PC-9 (cell line): Measurements from ENCODE around the gene CLIC5.

ENCODE experiments used
- EZH2 ChIP-seq: fragments of 200-600 bp; sonication (generic); IDR thresholded peaks from 2 replicates; pipeline ENCODE4 v1.8.0; 2017; ENCODE audit warnings: antibody characterized with exemption, low read depth
- TF ChIP-seq, protein P1 (sequence below): fragments of 200-600 bp; sonication (generic); conservative IDR thresholded peaks from 2 replicates; pipeline ENCODE4 v1.6.1; 2017; ENCODE audit warnings: mixed run types, antibody characterized with exemption, mild to moderate bottlenecking, moderate library complexity

DNA sequence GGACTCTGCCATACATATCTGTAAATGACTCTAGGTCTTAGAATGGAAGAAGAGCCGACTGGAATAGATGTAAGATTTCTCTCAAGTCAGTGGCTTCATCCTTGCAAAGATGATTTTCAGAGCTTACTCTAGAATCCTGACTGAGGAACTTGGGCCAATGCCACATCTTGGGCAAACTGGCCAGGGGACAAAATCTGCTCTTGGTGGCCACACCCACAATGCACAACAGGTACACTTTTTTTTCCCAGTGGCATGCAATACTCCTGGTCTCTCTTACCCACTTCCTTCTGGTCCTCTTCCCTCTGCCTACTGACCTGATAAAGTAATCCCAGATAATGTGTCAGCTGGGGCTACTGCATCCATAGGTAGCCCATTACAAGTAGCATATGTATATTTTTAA lies 13.4 kb downstream of the CLIC5 start:
- TF ChIP-seq EZH2, result no peak
- TF ChIP-seq, protein P1, sequence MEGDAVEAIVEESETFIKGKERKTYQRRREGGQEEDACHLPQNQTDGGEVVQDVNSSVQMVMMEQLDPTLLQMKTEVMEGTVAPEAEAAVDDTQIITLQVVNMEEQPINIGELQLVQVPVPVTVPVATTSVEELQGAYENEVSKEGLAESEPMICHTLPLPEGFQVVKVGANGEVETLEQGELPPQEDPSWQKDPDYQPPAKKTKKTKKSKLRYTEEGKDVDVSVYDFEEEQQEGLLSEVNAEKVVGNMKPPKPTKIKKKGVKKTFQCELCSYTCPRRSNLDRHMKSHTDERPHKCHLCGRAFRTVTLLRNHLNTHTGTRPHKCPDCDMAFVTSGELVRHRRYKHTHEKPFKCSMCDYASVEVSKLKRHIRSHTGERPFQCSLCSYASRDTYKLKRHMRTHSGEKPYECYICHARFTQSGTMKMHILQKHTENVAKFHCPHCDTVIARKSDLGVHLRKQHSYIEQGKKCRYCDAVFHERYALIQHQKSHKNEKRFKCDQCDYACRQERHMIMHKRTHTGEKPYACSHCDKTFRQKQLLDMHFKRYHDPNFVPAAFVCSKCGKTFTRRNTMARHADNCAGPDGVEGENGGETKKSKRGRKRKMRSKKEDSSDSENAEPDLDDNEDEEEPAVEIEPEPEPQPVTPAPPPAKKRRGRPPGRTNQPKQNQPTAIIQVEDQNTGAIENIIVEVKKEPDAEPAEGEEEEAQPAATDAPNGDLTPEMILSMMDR, result no peak
